OCI-LY7 (cell line): ENCODE measurements around the gene PKDCC.

Experiments used
- CTCF ChIP-seq: fragments of 200-600 bp; sonication (generic); conservative IDR thresholded peaks from 2 replicates; pipeline ENCODE4 v1.5.1; 2014; ENCODE audit warnings: mild to moderate bottlenecking, antibody characterized with exemption, low read length, moderate library complexity, mixed read lengths
- EZH2phosphoT487 ChIP-seq: fragments of 200-600 bp; sonication (generic); IDR thresholded peaks from 2 replicates; pipeline ENCODE4 v1.6.1; 2018; ENCODE audit warnings: low read depth, borderline replicate concordance, mild to moderate bottlenecking, mixed run types, antibody characterized with exemption, low read length, moderate library complexity, mixed read lengths

GRCh38 chr2:42076357-42077225 is 28.8 kb downstream of the PKDCC start:
- TF ChIP-seq CTCF (no peak), EZH2phosphoT487 (no peak)
